Suppressor macrophage treated with lipopolysaccharide for 1 hour (primary cell): Measurements from ENCODE around the gene CGNL1.

ENCODE experiments used
- DNase-seq, 3 donors: peaks; one replicate each; pipeline ENCODE4 v3.0.0-alpha.2; 2020 to 2022

CGNL1 gene

DNA sequence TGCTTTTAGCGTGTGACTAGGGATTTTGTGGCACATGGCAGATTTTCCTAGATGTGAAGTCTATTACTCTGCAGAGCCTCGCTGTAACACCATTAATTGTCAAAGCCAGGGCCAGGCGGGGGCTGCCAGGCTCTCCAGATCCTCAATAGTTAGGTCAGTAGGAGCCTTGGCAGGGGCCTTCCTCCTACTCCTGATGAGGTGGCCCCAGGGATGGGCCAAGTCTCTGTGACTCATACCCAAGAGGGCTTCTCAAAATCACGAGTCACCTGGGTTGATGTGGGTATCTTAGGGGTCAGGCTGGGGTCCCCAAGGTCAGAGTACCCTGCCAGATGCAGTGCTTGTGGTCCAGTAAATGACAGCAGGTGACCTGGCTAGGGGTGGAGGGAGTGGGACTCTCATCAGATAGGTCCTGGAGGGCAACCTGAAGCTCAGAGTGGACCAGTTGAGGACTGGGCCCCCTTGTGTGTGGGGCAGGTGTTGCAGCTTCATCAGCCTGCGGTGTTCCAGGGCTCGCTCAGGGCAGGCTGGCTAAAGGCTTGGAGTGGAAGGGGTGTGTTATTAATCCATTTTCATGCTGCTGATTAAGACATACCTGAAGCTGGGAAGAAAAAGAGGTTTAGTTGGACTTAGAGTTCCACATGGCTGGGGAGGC lies 126.9 kb downstream of the CGNL1 start:
- peak; percentile 12 to 24 (median 20) for DNase-seq

DNA sequence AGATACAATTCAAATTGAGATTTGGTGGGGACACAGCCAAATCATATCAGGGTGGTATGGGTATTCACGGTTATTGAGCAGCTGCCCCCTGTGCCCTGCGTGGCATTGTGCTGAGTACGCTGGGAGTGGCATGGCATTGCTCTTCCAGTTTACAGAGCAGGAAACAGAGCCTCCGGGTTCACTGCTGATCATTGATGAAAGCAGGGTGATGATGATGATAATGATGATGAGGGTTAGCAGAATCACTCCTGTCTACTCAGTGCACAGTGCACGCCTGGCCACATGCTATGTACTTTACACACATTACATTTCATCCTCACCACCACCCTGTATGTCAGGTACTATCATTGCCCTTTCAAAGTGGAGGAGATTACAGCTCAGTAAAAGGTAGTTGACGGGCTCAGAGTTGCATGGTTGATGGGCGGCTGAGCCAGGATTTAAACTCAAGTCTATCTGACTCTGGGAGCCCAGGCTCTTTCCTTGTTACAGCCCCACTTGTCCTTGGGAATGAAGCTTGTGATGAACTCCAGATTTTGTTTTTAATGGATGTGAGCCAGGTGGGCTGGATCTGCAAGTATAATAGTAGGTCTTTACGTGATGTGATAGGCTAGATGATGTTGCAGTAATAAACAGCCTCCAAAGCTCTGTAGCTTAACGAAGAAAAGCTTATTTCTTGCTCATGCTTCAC lies 127.8 kb downstream of the CGNL1 start:
- DNase-seq = no peak

GRCh38 chr15:57504599-57504940 lies 128.3 kb downstream of the CGNL1 start:
- no peak for DNase-seq

DNA sequence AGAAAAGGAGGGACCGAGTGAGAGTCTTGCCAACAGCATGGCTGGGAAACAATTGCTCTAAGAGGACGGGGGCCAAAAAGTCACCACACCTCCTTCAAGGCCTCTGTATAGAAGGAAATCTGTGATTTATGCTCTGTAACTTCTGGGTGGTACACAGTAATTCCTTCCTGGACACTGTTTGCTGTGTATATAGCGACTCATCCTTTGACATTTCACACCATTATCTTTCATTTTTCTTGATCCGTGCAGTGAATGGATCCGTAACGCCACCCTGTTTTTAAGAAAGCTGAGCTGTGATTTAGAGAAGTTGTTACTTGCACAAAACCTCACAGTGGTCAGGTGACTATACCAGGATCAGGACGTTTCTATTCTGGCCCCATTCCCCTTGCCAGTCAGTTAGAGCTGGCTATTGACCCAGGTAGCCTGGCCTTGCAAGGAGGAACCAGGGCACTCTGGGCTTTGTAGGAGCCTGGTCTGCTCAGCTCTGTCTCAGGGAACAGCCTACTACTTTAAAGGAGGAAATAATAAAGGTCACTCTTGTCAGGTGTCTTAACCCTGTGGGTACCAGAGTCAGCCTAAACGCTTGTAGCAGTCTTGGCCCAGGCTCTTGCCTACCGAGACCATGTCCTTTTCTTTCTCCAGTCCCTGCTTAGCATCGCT lies 128.9 kb downstream of the CGNL1 start:
- no peak for DNase-seq

- no peak for DNase-seq
Observed at GRCh38 chr15:57505949-57506391, 129.7 kb downstream of the CGNL1 start.

GRCh38 chr15:57506422-57506821 lies 130.1 kb downstream of the CGNL1 start:
- no peak for DNase-seq

- no peak for DNase-seq
Observed at GRCh38 chr15:57507111-57507510, 130.8 kb downstream of the CGNL1 start.

- no peak for DNase-seq
Observed at GRCh38 chr15:57509126-57509525, 132.8 kb downstream of the CGNL1 start.

GRCh38 chr15:57509965-57510364 lies 133.7 kb downstream of the CGNL1 start:
- DNase-seq = no peak

DNA sequence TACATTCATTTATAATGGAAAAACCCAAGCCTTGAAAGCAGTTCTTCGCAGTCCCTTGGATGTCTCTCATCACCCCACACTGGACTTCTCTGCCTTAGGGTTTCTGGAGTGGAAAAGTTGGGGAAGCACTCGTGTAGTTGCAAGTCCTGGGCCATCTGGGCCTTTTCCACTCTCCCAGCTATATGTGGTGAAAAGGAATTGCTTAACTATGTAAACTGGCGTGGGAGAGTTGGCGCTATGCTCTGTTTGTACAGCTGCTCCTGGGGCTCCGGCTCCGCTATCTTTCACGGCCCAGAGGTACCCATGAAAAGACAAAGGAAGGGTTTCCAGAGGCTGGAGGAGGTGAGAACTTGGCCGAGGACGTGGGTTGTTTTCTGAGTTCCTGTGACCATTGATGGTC lies 134.3 kb downstream of the CGNL1 start:
- no peak for DNase-seq

DNA sequence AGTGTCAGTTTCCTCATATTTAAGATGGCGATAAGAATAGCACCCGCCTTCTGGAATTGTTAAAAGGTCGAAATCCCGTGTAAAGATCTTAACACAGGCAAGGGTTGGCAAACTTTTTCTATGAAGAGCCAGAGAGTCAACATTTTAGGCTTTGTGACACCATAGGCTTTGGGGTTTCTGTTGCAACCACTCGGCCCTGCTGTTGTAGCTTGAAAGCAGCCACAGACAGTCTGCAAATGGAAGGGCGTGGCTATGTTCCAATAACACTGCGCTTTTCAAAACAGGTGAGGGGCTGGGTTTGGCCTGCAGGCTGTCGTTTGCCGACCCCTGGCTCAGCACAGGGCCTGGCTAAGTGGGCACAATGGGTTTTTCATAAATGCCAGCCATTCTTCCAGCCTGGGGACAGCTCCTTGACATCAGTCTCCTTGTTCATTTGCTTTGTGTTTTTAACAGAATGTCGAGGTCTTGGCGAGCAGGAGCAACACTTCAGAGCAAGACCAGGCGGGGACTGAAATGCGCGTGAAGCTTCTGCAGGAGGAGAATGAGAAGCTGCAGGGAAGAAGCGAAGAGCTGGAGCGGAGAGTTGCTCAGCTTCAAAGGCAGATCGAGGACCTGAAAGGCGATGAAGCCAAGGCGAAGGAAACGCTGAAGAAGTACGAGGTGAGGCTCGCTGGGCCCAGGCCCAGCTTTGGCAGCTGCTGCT lies 140.2 kb downstream of the CGNL1 start:
- no peak for DNase-seq

DNA sequence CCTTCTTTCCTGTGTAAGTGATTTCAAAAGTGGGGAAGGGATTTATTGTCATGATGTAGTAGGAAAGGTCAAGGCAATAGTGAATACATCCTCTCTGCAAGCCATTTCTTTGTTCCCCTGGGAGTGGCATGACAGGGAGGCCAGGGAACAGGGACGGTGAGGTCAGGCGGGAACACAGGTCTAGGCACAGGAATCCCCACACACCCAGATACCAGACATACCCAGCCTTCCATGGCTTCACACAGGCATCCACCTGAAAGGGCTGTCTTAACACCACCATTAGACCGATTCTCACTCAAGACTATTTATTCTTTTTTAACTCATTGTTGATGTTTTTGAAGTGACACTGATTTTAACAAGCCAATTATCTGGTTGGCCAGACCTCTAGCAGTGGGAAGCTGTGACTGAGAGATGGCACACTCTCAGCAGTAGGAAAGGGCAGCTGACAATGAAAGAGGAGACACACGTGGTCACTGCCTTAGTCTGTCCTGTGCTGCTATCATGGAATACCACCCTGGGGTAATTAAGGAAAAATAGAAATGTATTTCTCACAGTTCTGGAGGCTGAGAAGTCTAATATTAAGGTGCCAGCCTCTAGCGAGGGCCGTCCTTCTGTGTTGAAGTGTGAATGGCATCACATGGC lies 140.8 kb downstream of the CGNL1 start:
- DNase-seq = no peak

- no peak for DNase-seq
Observed at GRCh38 chr15:57518779-57519405, 142.6 kb downstream of the CGNL1 start.

GRCh38 chr15:57519806-57520205 lies 143.5 kb downstream of the CGNL1 start:
- no peak for DNase-seq

DNA sequence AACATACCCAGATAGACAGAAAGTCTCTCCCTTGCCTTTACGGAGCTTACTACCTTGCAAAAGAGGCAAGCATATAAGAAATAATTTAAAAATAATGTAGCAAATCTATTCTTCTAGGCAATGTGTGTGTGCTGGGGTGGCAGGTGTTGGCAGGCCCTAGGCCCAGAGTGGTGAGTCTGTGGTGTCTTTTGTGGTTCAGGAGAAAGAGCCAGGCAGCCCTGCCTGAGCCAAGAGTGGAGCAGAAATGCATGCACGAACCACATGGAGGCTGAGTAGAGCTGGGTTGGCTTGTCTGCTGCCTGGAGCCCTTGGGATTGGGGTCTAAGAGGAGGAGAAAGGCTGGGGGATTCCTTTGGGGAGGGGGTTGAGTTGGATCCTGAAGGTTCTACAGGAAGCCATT lies 145.2 kb downstream of the CGNL1 start:
- no peak for DNase-seq

DNA sequence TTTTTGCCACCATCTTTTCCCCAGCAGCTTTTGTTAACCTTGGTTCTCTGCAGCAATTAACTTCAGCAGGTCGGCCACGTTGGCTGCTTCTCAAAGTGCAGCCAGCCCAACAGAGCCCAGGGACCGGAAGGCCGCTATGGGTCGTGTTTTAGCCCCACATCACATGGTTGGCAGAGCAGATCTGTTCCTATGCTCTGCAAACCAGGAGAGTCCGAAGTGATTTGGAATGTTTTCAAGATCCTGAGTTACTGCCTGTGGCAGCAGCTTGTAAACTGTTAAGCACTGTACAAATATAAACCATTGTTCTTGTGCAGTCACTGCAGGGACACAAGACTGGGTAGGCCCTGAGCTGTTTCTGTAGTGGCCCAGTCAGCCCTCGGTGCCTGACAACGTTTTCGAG lies 145.8 kb downstream of the CGNL1 start:
- DNase-seq = no peak

DNA sequence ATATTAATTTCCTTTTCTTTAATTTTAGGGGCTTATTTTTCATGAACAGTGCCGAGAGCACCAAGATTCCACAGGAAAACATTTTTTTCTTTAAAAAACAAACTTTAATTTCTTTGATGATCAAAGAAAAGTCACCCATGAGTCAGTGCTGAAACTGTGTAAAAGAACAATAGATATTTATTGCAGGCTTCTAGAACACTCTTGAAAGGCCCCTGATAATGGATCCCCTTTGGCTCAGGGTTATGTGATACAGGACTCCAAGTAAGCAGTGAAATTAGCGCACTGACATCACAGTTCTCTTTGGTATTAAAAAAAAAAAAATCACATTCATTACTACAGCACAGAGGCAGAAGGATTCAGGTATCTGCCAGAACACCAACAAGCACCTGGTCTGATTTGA lies 149.3 kb downstream of the CGNL1 start:
- DNase-seq = no peak

DNA sequence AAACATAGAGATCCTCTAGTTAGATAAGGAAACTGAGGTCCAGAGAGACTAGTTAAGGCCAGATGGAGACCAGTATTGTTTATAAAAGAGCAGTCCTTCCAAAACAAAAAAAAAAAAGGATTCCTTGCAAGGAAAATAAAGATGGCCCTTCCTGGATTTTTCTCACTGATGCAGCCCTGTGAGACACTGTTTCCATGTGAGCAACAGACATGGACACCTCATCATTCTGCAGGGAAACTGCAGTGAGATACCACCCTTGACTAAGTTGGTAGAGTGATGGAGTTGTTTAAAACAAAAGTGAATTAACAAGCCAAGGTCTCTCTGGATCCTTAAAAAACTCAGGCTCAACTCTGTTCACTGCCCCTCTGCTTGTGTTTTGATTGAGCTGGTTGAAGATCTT lies 149.8 kb downstream of the CGNL1 start:
- no peak for DNase-seq

GRCh38 chr15:57526615-57527014 lies 150.3 kb downstream of the CGNL1 start:
- DNase-seq = no peak

DNA sequence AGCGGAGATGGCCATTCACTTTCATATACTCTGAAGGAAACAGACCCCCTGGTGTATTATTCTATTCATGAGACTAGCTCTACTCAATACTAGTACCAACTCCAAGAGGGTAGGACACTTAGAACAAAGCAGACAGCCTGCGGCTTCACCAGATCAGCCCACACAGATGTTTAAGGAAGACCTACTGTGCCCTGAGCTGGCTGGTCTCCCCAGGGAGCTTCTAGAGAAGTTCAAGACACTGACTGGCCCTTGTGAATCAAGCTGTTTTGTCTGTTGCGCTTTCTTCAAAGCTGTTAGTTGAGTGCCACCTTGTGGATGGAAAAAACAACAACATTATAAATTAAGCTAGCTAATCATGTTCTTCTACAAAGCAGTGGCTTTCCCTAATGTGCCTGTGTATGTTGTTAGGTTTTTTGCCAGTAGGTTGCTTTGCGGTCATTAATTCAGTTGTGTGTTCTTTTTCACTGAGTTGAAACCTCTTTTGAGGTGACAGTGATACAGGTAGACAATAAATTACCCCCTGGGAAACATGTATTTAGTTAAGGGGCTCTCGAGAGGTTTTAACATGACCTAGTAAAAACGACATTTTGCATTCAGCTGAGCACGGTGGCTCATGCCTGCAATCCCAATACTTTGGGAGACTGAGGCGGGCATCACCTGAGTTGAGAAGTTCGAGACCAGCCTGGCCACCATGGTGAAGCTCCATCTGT lies 151.2 kb downstream of the CGNL1 start:
- DNase-seq = peak; percentile 72 to 88 (median 77)

- DNase-seq = no peak
Observed at GRCh38 chr15:57528940-57529565, 152.7 kb downstream of the CGNL1 start.

DNA sequence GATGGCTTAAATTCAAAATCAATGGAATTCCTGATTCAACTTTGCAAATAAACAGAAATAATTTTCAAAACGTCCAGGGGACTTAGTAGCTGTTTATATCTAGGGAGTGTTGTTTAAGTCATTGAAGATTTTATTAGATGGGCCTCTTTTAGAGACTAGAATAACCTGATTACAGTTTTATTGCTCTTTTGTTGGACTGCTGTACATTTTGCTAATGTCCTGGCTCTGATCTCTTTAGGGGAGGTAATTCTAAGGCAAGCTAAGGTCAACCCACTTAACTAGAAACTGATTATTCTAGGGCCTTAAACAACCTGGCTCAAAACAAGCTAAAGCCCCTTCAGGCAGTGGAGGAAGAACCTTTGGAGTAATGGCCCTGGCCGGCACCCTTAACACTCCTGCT lies 153.4 kb downstream of the CGNL1 start:
- no peak for DNase-seq
